OCI-LY7 (cell line): ENCODE data around the gene EHD4. TPM values are rescaled to one million over a fixed set of nuclear protein-coding genes. Genes with fewer than 3 reads are reported as not detected.

ENCODE experiments used
- BruUV-seq: library from RNA; stranded (reverse); fragments of 400-500 nt; replicated peaks from 2 replicates; lab custom pipeline; 2021; lab: Mats Ljungman, UMichigan
- CTCF ChIA-PET: fragments of 300-600 bp; sonication (Branson Sonifier 250); formaldehyde crosslinking; loops from one replicate; lab custom pipeline; 2022; ENCODE audit warnings: antibody characterized with exemption; ENCODE audit not compliant: unreplicated experiment; lab: Charles Lee
- POLR2A ChIA-PET: fragments of 300-600 bp; sonication (Branson Sonifier 250); formaldehyde crosslinking; loops from one replicate; lab custom pipeline; 2022; ENCODE audit warnings: antibody characterized with exemption; lab: Charles Lee
- DNase-seq: peaks from one replicate; pipeline ENCODE4 v3.0.0-alpha.2; 2015; ENCODE audit warnings: low spot score
- H2AFZ ChIP-seq: fragments of 200-600 bp; sonication (generic), shearing (Covaris generic); 2 replicates; pipeline ENCODE4 v1.6.1; 2014; ENCODE audit warnings: mild to moderate bottlenecking, antibody characterized with exemption, low read length, moderate library complexity
- H3K27ac ChIP-seq: fragments of 200-600 bp; sonication (generic); 2 replicates; pipeline ENCODE4 v1.5.1; 2014; ENCODE audit warnings: mixed run types, low read depth, mild to moderate bottlenecking, moderate library complexity, low read length, inconsistent platforms; ENCODE audit not compliant: poor library complexity, severe bottlenecking
- H3K36me3 ChIP-seq: fragments of 200-600 bp; sonication (generic); 2 replicates; pipeline ENCODE4 v1.6.1; 2014; ENCODE audit warnings: mild to moderate bottlenecking, antibody characterized with exemption, low read length, moderate library complexity, mixed read lengths; ENCODE audit not compliant: insufficient read depth
- H3K4me1 ChIP-seq: fragments of 200-600 bp; sonication (generic); 2 replicates; pipeline ENCODE4 v1.5.1; 2014; ENCODE audit warnings: mild to moderate bottlenecking, low read length; ENCODE audit not compliant: insufficient read depth, poor library complexity, severe bottlenecking
- H3K4me2 ChIP-seq: fragments of 200-600 bp; sonication (generic); 2 replicates; pipeline ENCODE4 v1.6.1; 2014; ENCODE audit warnings: mild to moderate bottlenecking, low read length
- H3K4me3 ChIP-seq: fragments of 200-600 bp; sonication (generic); 2 replicates; pipeline ENCODE4 v1.5.1; 2014; ENCODE audit warnings: mild to moderate bottlenecking, low read depth, low read length; ENCODE audit not compliant: poor library complexity, severe bottlenecking
- H3K79me2 ChIP-seq: fragments of 200-600 bp; sonication (generic); 2 replicates; pipeline ENCODE4 v1.6.1; 2016; ENCODE audit warnings: low read depth, mild to moderate bottlenecking, low read length, moderate library complexity, mixed read lengths; ENCODE audit not compliant: insufficient read depth
- H3K9me2 ChIP-seq: fragments of 200-600 bp; sonication (generic); 2 replicates; pipeline ENCODE4 v1.6.1; 2016; ENCODE audit warnings: mild to moderate bottlenecking, low read length, mixed read lengths; ENCODE audit not compliant: insufficient read depth
- H3K9me3 ChIP-seq: fragments of 200-600 bp; sonication (generic); 2 replicates; pipeline ENCODE4 v1.6.1; 2014; ENCODE audit warnings: mild to moderate bottlenecking, mixed run types, low read length, mixed read lengths
- H4K20me1 ChIP-seq: fragments of 200-600 bp; sonication (generic); 2 replicates; pipeline ENCODE4 v1.6.1; 2014; ENCODE audit warnings: mild to moderate bottlenecking, antibody characterized with exemption, low read length, moderate library complexity, mixed read lengths; ENCODE audit not compliant: insufficient read depth
- CTCF ChIP-seq: fragments of 200-600 bp; sonication (generic); conservative IDR thresholded peaks from 2 replicates; pipeline ENCODE4 v1.5.1; 2014; ENCODE audit warnings: mild to moderate bottlenecking, antibody characterized with exemption, low read length, moderate library complexity, mixed read lengths
- EZH2phosphoT487 ChIP-seq: fragments of 200-600 bp; sonication (generic); IDR thresholded peaks from 2 replicates; pipeline ENCODE4 v1.6.1; 2018; ENCODE audit warnings: low read depth, borderline replicate concordance, mild to moderate bottlenecking, mixed run types, antibody characterized with exemption, low read length, moderate library complexity, mixed read lengths
- intact Hi-C: fragments of 100-400 bp; cut with micrococcal nuclease; formaldehyde crosslinking; loops from one replicate; pipeline ENCODE4 v1.10.0; 2022; ENCODE audit not compliant: unreplicated experiment
- total RNA-seq, 2 experiments: library from RNA; depleted of rRNA in 1 of 2; stranded (reverse); fragments of >200 nt in 1 of 2; shearing (Covaris generic) in 1 of 2; gene quantifications; 2 replicates each; pipeline ENCODE4 v1.2.3, GENCODE V29; 2014 to 2022

EHD4 gene
- total RNA-seq, 2 experiments from 2014 or later, result 13.5 to 19.4 TPM

GRCh38 chr15:41917767-41918430 is 54.5 kb downstream of the EHD4 start:
- Histone ChIP-seq H3K27ac (no peak overlapping the region), H4K20me1 (no peaks in the 10 kb centered on the region), H3K4me1 (no peaks in the 10 kb centered on the region), H2AFZ (no peak overlapping the region), H3K79me2 (no peaks in the 10 kb centered on the region), H3K4me2 (no peak overlapping the region), H3K9me2 (no peaks in the 10 kb centered on the region), H3K4me3 (no peak overlapping the region), H3K9me3 (no peaks in the 10 kb centered on the region), H3K36me3 (peaks cover 19% of the 10 kb centered on the region; the same call in 1 of the 2 replicates)
- intact Hi-C loops, result no loop called here
- CTCF ChIA-PET, result no interaction called here
- POLR2A ChIA-PET, result no interaction called here
- no TSS peak for BruUV-seq
- TF ChIP-seq EZH2phosphoT487, result no peak
- TF ChIP-seq CTCF, result no peak
- DNase-seq, result no peak

- H3K9me2 ChIP-seq, result no peaks in the 10 kb centered on the region
- H3K9me3 ChIP-seq, result no peaks in the 10 kb centered on the region
- TF ChIP-seq EZH2phosphoT487, result no peak
- no peak for TF ChIP-seq CTCF
- no peak overlapping the region for H2AFZ ChIP-seq
- BruUV-seq, result no TSS peak
- ChIA-PET POLR2A (interaction anchor here (1.8 kb wide), 1 partner anchor 57 kb away, joined by 6 read pairs; the partner anchor contains the start of gene EHD4), CTCF (no interaction called here)
- no peak for DNase-seq
- no peak overlapping the region for H3K4me3 ChIP-seq
- no peaks in the 10 kb centered on the region for H3K79me2 ChIP-seq
- no peak overlapping the region for H3K4me2 ChIP-seq
- peaks cover 22% of the 10 kb centered on the region; the same call in 1 of the 2 replicates for H3K36me3 ChIP-seq
- intact Hi-C loops, result no loop called here
- H3K4me1 ChIP-seq, result no peaks in the 10 kb centered on the region
- H4K20me1 ChIP-seq, result no peaks in the 10 kb centered on the region
- H3K27ac ChIP-seq, result no peak overlapping the region
Measured at GRCh38 chr15:41915255-41915994, 56.9 kb downstream of the EHD4 start.
